Stomach (tissue), 4 donors: Measurements from ENCODE around the gene LYPD6B.

Experiments
- CTCF ChIP-seq, 7 experiments: fragments of 450-650 bp in 4 of 7; fragments of 200-600 bp in 3 of 7; sonication (generic) in 3 of 7; IDR thresholded peaks; one replicate each; pipeline ENCODE4 v1.5.1; 2016 to 2019; ENCODE audit warnings: antibody characterized with exemption in 7 of 7, control low read depth in 2 of 7, mild to moderate bottlenecking in 1 of 7
- EP300 ChIP-seq: sonication (generic); formaldehyde crosslinking; IDR thresholded peaks from one replicate; pipeline ENCODE4 v1.6.1; 2017; ENCODE audit warnings: antibody characterized with exemption
- POLR2A ChIP-seq, 4 donors: fragments of 450-650 bp; IDR thresholded peaks; one replicate each; pipeline ENCODE4 v1.6.1; 2016; ENCODE audit warnings: antibody characterized with exemption in 4 of 4, control low read depth in 2 of 4, mild to moderate bottlenecking in 1 of 4, moderate library complexity in 1 of 4
- POLR2AphosphoS5 ChIP-seq, 3 donors: sonication (generic); formaldehyde crosslinking; IDR thresholded peaks; one replicate each; pipeline ENCODE4 v1.6.1; 2016; ENCODE audit warnings: antibody characterized with exemption in 3 of 3

- TF ChIP-seq CTCF (IDR thresholded peaks at IDR 0.05) (no peak), POLR2A (IDR thresholded peaks at IDR 0.05) (no peak), EP300 (no peak), POLR2AphosphoS5 (IDR thresholded peaks at IDR 0.05) (no peak)
Measured at GRCh38 chr2:149170911-149171310, 132.4 kb downstream of the LYPD6B start.
